SK-MEL-5 (cell line): Measurements from ENCODE around the gene MID1. TPM values are rescaled to one million over a fixed set of nuclear protein-coding genes. Genes with fewer than 3 reads are reported as not detected.
A peak's percentile ranks its signal among the peaks of the same experiment; 100 is the strongest.

Source experiments
- DNase-seq: peaks from one replicate; pipeline ENCODE4 v3.0.0-alpha.2; 2016; ENCODE audit warnings: low read depth, low spot score
- in situ Hi-C: cut with HindIII; loops from 2 replicates; pipeline ENCODE4 v1.10.0; 2016; ENCODE audit warnings: low sequenced_read_pairs, high pct_unique_total_duplicates, low pct_unique_long_range_greater_than_20kb
- total RNA-seq: library from RNA; depleted of rRNA; stranded (reverse); fragments of >200 nt; shearing (Covaris generic); gene quantifications from 2 replicates; pipeline ENCODE4 v1.2.3, GENCODE V29; 2014

Gene MID1
- total RNA-seq, 1 experiment from 2014 or later: 35.0 TPM

DNA sequence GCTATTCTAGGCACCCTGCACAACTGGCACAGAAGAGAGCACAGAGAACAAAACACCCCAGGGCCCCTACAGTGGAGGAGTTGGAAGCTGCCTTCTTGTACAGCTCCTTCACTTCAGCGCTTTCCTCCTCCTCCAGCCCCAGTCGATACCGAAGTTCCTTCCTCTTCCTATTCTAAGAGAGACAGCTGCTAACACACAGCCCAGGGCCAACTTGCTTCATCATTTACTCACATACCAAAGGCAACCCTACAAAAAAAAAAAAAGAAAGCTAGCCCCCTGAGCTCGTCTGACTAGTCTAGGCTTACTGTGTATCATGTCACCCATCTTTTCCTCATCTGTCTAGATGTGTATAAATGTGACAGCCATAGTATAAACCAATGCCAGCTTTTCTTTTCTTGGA is 64.5 kb downstream of the MID1 start:
- in situ Hi-C loops: no loop called here
- DNase-seq: no peak

DNA sequence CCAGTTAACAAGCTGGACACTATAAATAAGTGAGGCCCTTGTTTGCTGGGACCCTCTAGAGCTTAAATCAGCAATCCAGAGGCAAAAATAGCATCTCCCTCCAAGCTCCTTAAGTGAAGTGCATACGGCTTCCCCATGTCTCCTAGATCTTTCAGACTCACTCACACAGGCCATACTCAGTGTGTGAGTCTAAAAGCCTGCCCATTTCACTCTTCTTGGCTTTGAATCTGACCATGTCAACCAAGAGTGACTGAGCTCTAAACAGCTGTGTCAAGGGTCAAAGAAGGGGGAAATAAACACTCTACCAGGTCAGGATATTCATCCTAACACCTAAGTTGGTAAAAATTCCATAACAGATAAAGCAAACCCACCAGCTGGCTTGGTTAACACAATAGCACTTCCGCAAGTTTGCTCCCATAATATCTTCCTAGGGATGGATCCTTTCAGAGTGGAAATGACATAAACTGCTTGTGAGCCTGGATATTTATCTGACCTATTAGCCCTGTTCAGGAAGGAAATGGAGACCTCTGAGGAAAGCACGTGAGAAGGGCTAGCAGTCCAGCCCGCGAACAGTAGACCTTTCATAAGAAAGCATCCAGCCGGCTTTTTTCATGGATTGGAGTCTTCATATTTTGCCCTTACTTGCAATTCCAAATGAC is 65.6 kb downstream of the MID1 start:
- DNase-seq: peak; percentile 63
- in situ Hi-C loops: no loop called here

- in situ Hi-C loops: no loop called here
- peak; percentile 35 for DNase-seq
These were observed 71.1 kb downstream of the MID1 start for GRCh38 chrX:10549280-10549679.

DNA sequence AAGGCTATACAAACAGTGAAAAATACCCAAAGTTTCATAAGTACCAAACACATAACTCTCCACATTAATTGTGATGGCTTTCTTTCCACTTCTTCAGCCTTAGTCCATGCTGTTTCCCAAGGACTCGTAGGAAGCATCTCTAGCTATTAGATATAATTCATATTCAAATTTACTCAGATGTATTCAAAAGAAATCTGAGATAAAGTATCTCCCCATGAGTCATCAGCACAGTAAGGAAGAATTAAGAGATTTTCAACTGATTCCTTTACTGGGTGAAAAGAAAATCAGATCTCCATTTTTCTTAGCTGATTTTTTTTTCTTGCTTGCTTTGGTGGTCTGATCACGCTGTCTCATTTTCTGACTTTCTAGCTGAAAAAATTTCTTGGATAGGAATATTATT is 71.7 kb downstream of the MID1 start:
- DNase-seq: no peak
- in situ Hi-C loops: no loop called here

GRCh38 chrX:10545882-10546281 is 74.5 kb downstream of the MID1 start:
- DNase-seq: no peak
- in situ Hi-C loops: no loop called here

GRCh38 chrX:10542586-10542985 is 77.8 kb downstream of the MID1 start:
- in situ Hi-C loops: no loop called here
- no peak for DNase-seq

- in situ Hi-C loops: no loop called here
These were observed 81.6 kb downstream of the MID1 start for GRCh38 chrX:10538831-10539230.

GRCh38 chrX:10537308-10537707 is 83.1 kb downstream of the MID1 start:
- no peak for DNase-seq
- in situ Hi-C loops: no loop called here

More at GRCh38 chrX:10538831-10539230, 81.6 kb downstream of the MID1 start:
- no peak for DNase-seq

GRCh38 chrX:10536744-10537143 is 83.6 kb downstream of the MID1 start:
- in situ Hi-C loops: no loop called here
- DNase-seq: no peak

- in situ Hi-C loops: no loop called here
- DNase-seq: no peak
These were observed 85.8 kb downstream of the MID1 start for GRCh38 chrX:10534611-10535010.

DNA sequence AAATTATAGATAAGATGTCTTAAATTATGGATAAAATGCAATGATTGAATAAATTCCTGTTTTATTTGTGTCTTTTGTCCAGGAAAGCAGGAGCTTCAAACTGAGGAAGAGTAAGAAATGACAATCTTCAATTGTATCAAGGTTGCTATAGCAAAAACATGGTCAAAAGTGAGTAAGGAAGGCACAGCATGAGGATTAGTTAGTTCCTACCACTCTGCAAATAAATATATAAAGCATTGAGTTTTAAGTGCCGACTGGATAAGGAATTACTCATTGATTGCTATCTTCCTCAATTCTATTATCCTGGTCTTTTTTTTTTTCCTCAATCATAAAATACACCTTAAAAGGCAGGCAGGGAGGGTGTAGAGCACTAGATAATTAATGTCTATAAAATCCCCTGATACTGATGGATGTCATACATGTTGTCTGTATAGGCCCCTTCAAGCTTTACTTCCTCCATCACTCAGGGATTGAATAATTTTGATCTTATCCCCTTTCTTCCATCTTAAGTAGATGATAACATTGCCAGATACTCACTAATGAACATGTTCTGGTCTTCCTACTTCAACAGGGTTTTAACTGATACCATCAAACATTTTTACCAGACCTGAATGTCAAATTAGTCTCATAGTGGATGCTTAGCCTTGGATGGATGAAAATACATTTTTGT is 86.6 kb downstream of the MID1 start:
- DNase-seq: no peak
- in situ Hi-C loops: no loop called here

DNA sequence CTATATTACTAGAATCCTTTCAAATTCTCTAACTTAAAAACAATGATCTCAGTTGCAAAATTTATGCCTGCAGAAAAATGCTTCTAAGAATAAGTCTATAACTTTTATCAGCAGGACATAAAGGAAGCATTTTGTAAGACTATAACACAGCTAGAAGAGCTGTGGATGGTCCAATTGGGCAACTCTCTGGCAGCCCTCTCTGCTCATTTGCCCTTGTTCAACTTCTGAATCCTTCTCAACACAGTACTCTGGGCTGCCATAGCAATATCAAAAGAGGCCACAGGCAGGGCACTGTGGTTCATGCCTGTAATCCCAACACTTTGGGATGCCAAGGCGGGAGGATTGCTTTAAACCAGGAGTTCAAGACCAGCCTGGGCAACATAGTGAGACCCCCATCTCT is 88.5 kb downstream of the MID1 start:
- DNase-seq: no peak
- in situ Hi-C loops: no loop called here

DNA sequence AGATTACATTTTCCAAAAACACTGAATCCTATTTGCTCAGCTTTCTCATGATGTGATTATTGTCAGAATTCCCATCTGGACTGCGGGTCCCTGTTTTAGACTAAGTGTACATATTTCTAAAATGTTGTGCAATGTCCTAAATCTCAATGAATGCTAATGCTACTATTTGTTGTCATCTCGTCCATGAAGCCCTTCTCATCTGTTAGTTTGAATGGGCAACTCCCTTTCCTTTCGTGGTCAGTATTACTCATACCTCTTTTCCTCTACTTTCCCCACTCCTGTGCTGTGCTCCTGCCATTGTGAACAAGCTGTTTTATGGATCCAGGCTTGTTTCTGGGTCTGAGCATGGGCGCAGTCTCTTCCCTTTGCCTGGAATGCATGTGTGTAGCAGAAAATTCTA is 91.0 kb downstream of the MID1 start:
- DNase-seq: no peak
- in situ Hi-C loops: no loop called here

DNA sequence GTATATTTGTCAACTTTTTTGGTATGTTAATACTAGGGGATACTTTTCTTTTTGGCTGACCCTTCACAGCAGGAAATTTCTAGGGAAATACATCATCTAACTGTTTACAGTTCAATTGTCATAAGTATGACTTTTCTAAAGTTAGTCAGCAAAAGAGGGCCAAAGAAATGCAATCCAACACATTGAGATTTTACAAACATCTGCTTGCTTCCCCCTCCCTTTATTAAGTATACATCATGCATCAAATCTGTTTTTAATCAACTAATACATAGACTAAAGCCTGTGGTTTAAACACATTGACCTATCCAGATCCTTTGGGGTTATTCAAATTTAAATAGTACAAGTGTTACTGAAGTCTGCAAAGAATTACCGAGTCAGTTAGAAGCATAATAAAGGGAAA is 93.9 kb downstream of the MID1 start:
- in situ Hi-C loops: no loop called here
- DNase-seq: no peak

- no peak for DNase-seq
- in situ Hi-C loops: no loop called here
These were observed 94.8 kb downstream of the MID1 start for GRCh38 chrX:10525381-10526120.

- no peak for DNase-seq
- in situ Hi-C loops: no loop called here
These were observed 95.8 kb downstream of the MID1 start for GRCh38 chrX:10524578-10524977.

GRCh38 chrX:10519761-10520160 is 100.6 kb downstream of the MID1 start:
- DNase-seq: no peak
- in situ Hi-C loops: no loop called here

DNA sequence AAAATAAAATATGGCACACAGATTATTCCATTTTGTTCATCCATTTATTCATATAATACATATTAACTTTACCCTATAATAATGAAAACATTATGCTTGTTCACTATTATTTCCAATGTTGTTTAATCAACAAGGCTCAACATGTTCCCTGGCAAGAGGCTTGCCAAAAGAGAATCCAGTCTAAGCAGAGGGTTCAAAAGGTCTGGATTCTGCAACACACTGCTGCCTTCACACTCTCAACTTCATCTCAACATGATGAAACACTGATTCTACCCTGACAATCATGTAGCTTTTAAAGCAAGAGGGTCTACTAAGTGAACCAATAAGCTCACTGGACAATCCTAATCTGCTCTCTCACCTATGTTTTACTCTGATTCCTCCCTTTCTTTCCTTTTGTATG is 101.1 kb downstream of the MID1 start:
- in situ Hi-C loops: no loop called here
- no peak for DNase-seq

GRCh38 chrX:10518073-10518472 is 102.3 kb downstream of the MID1 start:
- in situ Hi-C loops: no loop called here

More at GRCh38 chrX:10518073-10518472, 102.3 kb downstream of the MID1 start:
- DNase-seq: no peak
